Stromal cell of bone marrow (primary cell): ENCODE results near the gene STIMATE.
A peak's percentile ranks its signal among the peaks of the same experiment; 100 is the strongest.

ENCODE experiments used
- DNase-seq: peaks from one replicate; pipeline ENCODE4 v3.0.0-alpha.2; 2012; ENCODE audit warnings: low read depth

The STIMATE gene

GRCh38 chr3:52897130-52898122 is at the start of gene STIMATE:
Gene STIMATE, minus strand, starts transcription at chr3:52897548. Its CDS starts 98 bp downstream, at chr3:52897450.
- peak; percentile 68 for DNase-seq

GRCh38 chr3:52939600-52939999 is 42.3 kb upstream of the STIMATE start:
- no peak for DNase-seq

GRCh38 chr3:52934630-52935530 is 37.5 kb upstream of the STIMATE start:
- peak; percentile 41 for DNase-seq

- no peak for DNase-seq
Observed at GRCh38 chr3:52931889-52932288, 34.5 kb upstream of the STIMATE start.

- DNase-seq: no peak
Observed at GRCh38 chr3:52931328-52931727, 34.0 kb upstream of the STIMATE start.

- DNase-seq: no peak
Observed at GRCh38 chr3:52930748-52931147, 33.4 kb upstream of the STIMATE start.

GRCh38 chr3:52926554-52926953 is 29.2 kb upstream of the STIMATE start:
- no peak for DNase-seq

- no peak for DNase-seq
Observed at GRCh38 chr3:52925405-52926313, 28.3 kb upstream of the STIMATE start.

GRCh38 chr3:52923963-52924362 is 26.6 kb upstream of the STIMATE start:
- DNase-seq: no peak

GRCh38 chr3:52920841-52921240 is 23.5 kb upstream of the STIMATE start:
- no peak for DNase-seq

- DNase-seq: no peak
Observed at GRCh38 chr3:52917044-52917443, 19.7 kb upstream of the STIMATE start.

GRCh38 chr3:52915294-52915693 is 17.9 kb upstream of the STIMATE start:
- no peak for DNase-seq

GRCh38 chr3:52912885-52913731 is 15.8 kb upstream of the STIMATE start:
- DNase-seq: no peak

GRCh38 chr3:52910823-52911222 is 13.5 kb upstream of the STIMATE start:
- no peak for DNase-seq

GRCh38 chr3:52907497-52907896 is 10.1 kb upstream of the STIMATE start:
- no peak for DNase-seq

GRCh38 chr3:52904552-52904951 is 7.2 kb upstream of the STIMATE start:
- no peak for DNase-seq

GRCh38 chr3:52904000-52904399 is 6.7 kb upstream of the STIMATE start:
- no peak for DNase-seq

GRCh38 chr3:52896613-52897012 is 735 bp downstream of the STIMATE start:
- no peak for DNase-seq

GRCh38 chr3:52896151-52896550 is 1.2 kb downstream of the STIMATE start:
- no peak for DNase-seq

GRCh38 chr3:52895418-52895817 is 1.9 kb downstream of the STIMATE start:
- no peak for DNase-seq

GRCh38 chr3:52894756-52895155 is 2.6 kb downstream of the STIMATE start:
- no peak for DNase-seq
